ENCODE measurements around the gene VSIG2.

- TF ChIP-seq CTCF (conservative IDR thresholded peaks at IDR 0.05; ENCODE audit: low read depth, low read length) (no peak), POLR2A (IDR thresholded peaks at IDR 0.05; ENCODE audit: low read depth, low read length) (no peak), NFE2L2 (IDR thresholded peaks at IDR 0.05; ENCODE audit: low read depth, low read length) (no peak), RCOR1 (IDR thresholded peaks at IDR 0.05; ENCODE audit: insufficient replicate concordance, low read length) (no peak), CEBPB (IDR thresholded peaks at IDR 0.05; ENCODE audit: low read depth, low read length) (no peak), MAFK (IDR thresholded peaks at IDR 0.05; ENCODE audit: low read depth, low read length) (no peak), FOS (IDR thresholded peaks at IDR 0.05; ENCODE audit: low read depth, low read length) (no peak), BHLHE40 (IDR thresholded peaks at IDR 0.05; ENCODE audit: low read depth, low read length) (no peak), RFX5 (IDR thresholded peaks at IDR 0.05; ENCODE audit: low read depth, low read length) (no peak), USF2 (IDR thresholded peaks at IDR 0.05; ENCODE audit: low read depth, low read length) (no peak), CHD1 (IDR thresholded peaks at IDR 0.05; ENCODE audit: low read depth, low read length) (no peak)
These were observed 29.9 kb downstream of the VSIG2 start for GRCh38 chr11:124722176-124722575.

All from IMR-90 (cell line).